Neuronal stem cell (in vitro differentiated cells): ENCODE data around the gene SLC26A11.

ENCODE experiments used
- DNase-seq: peaks from one replicate; pipeline ENCODE4 v3.0.0-alpha.2; 2013; ENCODE audit warnings: low spot score
- H2AFZ ChIP-seq: one replicate; pipeline ENCODE4 v1.6.1; 2013; ENCODE audit warnings: mild to moderate bottlenecking, low read length, inconsistent platforms
- H2AK5ac ChIP-seq: 2 replicates; pipeline ENCODE4 v1.6.1; 2013; ENCODE audit warnings: low read depth, mild to moderate bottlenecking, inconsistent platforms, low read length, moderate library complexity, mixed read lengths
- H2BK120ac ChIP-seq: 2 replicates; pipeline ENCODE4 v1.6.1; 2013; ENCODE audit warnings: low read depth, mild to moderate bottlenecking, inconsistent platforms, low read length, moderate library complexity, mixed read lengths
- H2BK12ac ChIP-seq: one replicate; pipeline ENCODE4 v1.6.1; 2013; ENCODE audit warnings: low read length, inconsistent platforms
- H2BK15ac ChIP-seq: 2 replicates; pipeline ENCODE4 v1.6.1; 2013; ENCODE audit warnings: mild to moderate bottlenecking, low read length, inconsistent platforms, mixed read lengths
- H2BK5ac ChIP-seq: one replicate; pipeline ENCODE4 v1.6.1; 2013; ENCODE audit warnings: inconsistent platforms, mild to moderate bottlenecking, low read length, moderate library complexity
- H3K14ac ChIP-seq: one replicate; pipeline ENCODE4 v1.6.1; 2013; ENCODE audit warnings: low read length, inconsistent platforms
- H3K18ac ChIP-seq: 2 replicates; pipeline ENCODE4 v1.6.1; 2013; ENCODE audit warnings: low read length, inconsistent platforms
- H3K23ac ChIP-seq: 2 replicates; pipeline ENCODE4 v1.6.1; 2013; ENCODE audit warnings: low read depth, mild to moderate bottlenecking, mixed read lengths, low read length, inconsistent platforms; ENCODE audit not compliant: poor library complexity
- H3K27ac ChIP-seq: replicated peaks from 3 replicates; pipeline ENCODE4 v1.5.1; 2013; ENCODE audit warnings: low read length, inconsistent platforms
- H3K27me3 ChIP-seq, 3 experiments: 2 replicates each; pipeline ENCODE4 v1.6.1; 2013; ENCODE audit warnings: low read length in 3 of 3, mild to moderate bottlenecking in 2 of 3, inconsistent platforms in 1 of 3, low read depth in 1 of 3, mixed read lengths in 1 of 3, moderate library complexity in 1 of 3; ENCODE audit not compliant: control insufficient read depth in 3 of 3, insufficient read depth in 3 of 3
- H3K36me3 ChIP-seq, 2 donors: replicated peaks in 1 of 2; 2 replicates each; pipeline ENCODE4 v1.6.1; 2013; ENCODE audit warnings: low read length in 2 of 2; ENCODE audit not compliant: control insufficient read depth in 2 of 2, insufficient read depth in 2 of 2
- H3K4ac ChIP-seq: 2 replicates; pipeline ENCODE4 v1.6.1; 2013; ENCODE audit warnings: inconsistent platforms, mild to moderate bottlenecking, low read length, moderate library complexity
- H3K4me1 ChIP-seq, 2 donors: 1 replicate in 1 of 2; 2 replicates in 1 of 2; pipeline ENCODE4 v1.6.1; 2013; ENCODE audit warnings: low read length in 2 of 2, low read depth in 1 of 2; ENCODE audit not compliant: control insufficient read depth in 2 of 2, insufficient read depth in 1 of 2
- H3K4me2 ChIP-seq: one replicate; pipeline ENCODE4 v1.6.1; 2013; ENCODE audit warnings: mild to moderate bottlenecking, low read length, inconsistent platforms; ENCODE audit not compliant: insufficient read depth, poor library complexity, severe bottlenecking
- H3K4me3 ChIP-seq, 2 donors: 2 replicates each; pipeline ENCODE4 v1.5.1; 2013; ENCODE audit warnings: low read length in 2 of 2, mild to moderate bottlenecking in 2 of 2, inconsistent platforms in 1 of 2, moderate library complexity in 1 of 2
- H3K79me1 ChIP-seq: one replicate; pipeline ENCODE4 v1.6.1; 2013; ENCODE audit warnings: low read depth, mild to moderate bottlenecking, inconsistent platforms, low read length, moderate library complexity
- H3K9ac ChIP-seq: one replicate; pipeline ENCODE4 v1.6.1; 2013; ENCODE audit warnings: mild to moderate bottlenecking, low read depth, low read length, inconsistent platforms; ENCODE audit not compliant: poor library complexity
- H3K9me3 ChIP-seq, 2 donors: replicated peaks in 1 of 2; 2 replicates each; pipeline versions ENCODE3 to v1.6.1; 2013; ENCODE audit warnings: low read length in 2 of 2, mild to moderate bottlenecking in 2 of 2, inconsistent platforms in 1 of 2, low read depth in 1 of 2, mixed read lengths in 1 of 2, moderate library complexity in 1 of 2; ENCODE audit not compliant: control insufficient read depth in 2 of 2, insufficient read depth in 1 of 2
- H4K8ac ChIP-seq: one replicate; pipeline ENCODE4 v1.6.1; 2013; ENCODE audit warnings: low read depth, mild to moderate bottlenecking, inconsistent platforms, low read length, moderate library complexity
- H4K91ac ChIP-seq: one replicate; pipeline ENCODE4 v1.6.1; 2013; ENCODE audit warnings: low read length, low read depth, mild to moderate bottlenecking, inconsistent platforms; ENCODE audit not compliant: poor library complexity
- WGBS, 2 donors: extraction: QIAGEN DNeasy Blood & Tissue Kit; methylation state at CpG; one replicate each; pipeline ENCODE4 v1.1.7; 2013; ENCODE audit warnings: missing lambda C conversion rate in 2 of 2, mixed read lengths in 1 of 2; ENCODE audit not compliant: insufficient read length in 2 of 2, insufficient replicate concordance in 1 of 2; ENCODE audit errors: extremely low coverage in 2 of 2; 5-methylcytosine and 5-hydroxymethylcytosine counted together

Gene SLC26A11

DNA sequence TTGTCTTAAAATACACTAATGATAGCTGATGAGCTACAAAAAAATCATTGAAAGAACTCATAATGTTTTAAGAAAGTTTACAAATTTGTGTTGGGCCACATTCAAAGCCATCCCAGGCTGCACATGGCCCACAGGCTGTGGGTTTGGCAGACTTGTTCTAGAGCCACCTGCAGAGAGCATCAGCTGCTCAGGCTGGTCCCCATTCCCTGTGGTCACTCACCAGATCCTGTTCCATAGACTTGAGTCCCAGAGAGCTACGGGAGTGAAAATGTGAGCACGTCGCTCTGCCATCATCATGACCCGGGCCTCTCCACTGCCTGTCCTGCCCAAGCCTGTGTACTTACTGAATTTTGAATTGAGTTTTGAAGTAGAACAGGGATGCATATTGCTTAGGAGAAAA, 6.9 kb downstream of the SLC26A11 start:
- no peak for DNase-seq
- no peak overlapping the region for H3K18ac ChIP-seq
- no peak overlapping the region for H2BK120ac ChIP-seq
- no peak overlapping the region for H3K4ac ChIP-seq
- H3K9ac ChIP-seq: peak overlapping the region; percentile 44
- H3K4me3 ChIP-seq: no peak overlapping the region
- H3K23ac ChIP-seq: no peak overlapping the region
- peaks cover 0 to 3% of the 10 kb centered on the region in 2 donors for H3K4me1 ChIP-seq
- peaks cover 5 to 31% of the 10 kb centered on the region in 2 donors for H3K36me3 ChIP-seq
- H3K79me1 ChIP-seq: peaks cover 2% of the 10 kb centered on the region
- no peak overlapping the region for H2AK5ac ChIP-seq
- H3K14ac ChIP-seq: no peak overlapping the region
- no peak overlapping the region for H2BK12ac ChIP-seq
- WGBS, 2 donors: no CpG with 5 or more reads among the region's 4 CpGs
- no peak overlapping the region for H4K91ac ChIP-seq
- no peak overlapping the region for H2AFZ ChIP-seq
- no peak overlapping the region for H3K4me2 ChIP-seq
- peak overlapping the region; percentile 24 for H2BK5ac ChIP-seq
- H3K9me3 ChIP-seq: peaks cover 0 to 10% of the 10 kb centered on the region in 2 donors
- H4K8ac ChIP-seq: no peak overlapping the region
- no peaks in the 10 kb centered on the region for H3K27me3 ChIP-seq
- H2BK15ac ChIP-seq: no peak overlapping the region
- no peak overlapping the region for H3K27ac ChIP-seq

DNA sequence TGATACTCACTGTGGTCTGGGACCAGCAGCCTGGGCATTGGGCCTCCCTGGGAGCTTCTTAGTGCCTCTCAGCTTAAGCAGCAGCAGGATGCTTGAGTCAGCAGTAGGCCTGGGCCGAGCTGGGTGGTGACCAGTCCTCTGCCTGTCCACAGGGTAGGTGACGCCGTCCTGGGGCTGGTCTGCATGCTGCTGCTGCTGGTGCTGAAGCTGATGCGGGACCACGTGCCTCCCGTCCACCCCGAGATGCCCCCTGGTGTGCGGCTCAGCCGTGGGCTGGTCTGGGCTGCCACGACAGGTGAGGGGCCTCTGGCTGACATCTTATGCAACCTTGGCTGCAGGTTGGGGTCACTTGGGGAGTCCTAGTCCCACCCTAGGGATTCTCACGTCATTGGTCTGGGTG, 7.4 kb downstream of the SLC26A11 start:
- Histone ChIP-seq H3K23ac (peak overlapping the region; percentile 73), H3K4me1 (peaks cover 0 to 3% of the 10 kb centered on the region in 2 donors), H3K4ac (no peak overlapping the region), H3K9me3 (peaks cover 0 to 15% of the 10 kb centered on the region in 2 donors), H2BK120ac (peak overlapping the region; percentile 81), H2AK5ac (no peak overlapping the region), H3K27ac (no peak overlapping the region), H2AFZ (no peak overlapping the region), H2BK12ac (no peak overlapping the region), H3K9ac (peak overlapping the region; percentile 80), H3K14ac (peak overlapping the region; percentile 79), H3K27me3 (no peaks in the 10 kb centered on the region), H3K36me3 (peaks cover 5 to 35% of the 10 kb centered on the region in 2 donors), H3K4me3 (no peak overlapping the region), H3K18ac (peak overlapping the region; percentile 64), H4K91ac (no peak overlapping the region), H2BK15ac (no peak overlapping the region), H3K79me1 (peaks cover 2% of the 10 kb centered on the region), H3K4me2 (no peak overlapping the region), H4K8ac (no peak overlapping the region), H2BK5ac (peak overlapping the region; percentile 24)
- no CpG with 5 or more reads among the region's 11 CpGs for WGBS, 2 donors
- DNase-seq: no peak

DNA sequence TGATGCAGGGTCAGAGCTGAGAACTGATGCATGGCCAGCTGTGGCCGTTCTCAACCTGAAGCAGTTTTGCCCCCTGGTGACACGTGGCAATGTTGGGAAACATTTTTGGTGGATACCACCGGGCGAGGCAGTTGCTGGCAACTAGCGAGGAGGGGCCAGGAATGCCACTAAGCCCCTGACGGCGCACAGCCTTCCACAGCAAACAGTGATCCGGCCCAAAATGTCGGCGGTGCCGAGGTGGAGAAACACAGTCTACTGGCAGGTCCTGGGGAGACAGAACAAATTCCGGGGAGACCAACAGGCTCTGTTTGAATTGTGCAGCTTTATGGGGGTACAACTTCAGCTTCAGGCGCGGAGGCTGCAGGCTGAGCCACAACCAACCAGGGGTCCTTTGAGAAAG, 8.2 kb downstream of the SLC26A11 start:
- Histone ChIP-seq H3K9me3 (peaks cover 2 to 23% of the 10 kb centered on the region in 2 donors), H3K14ac (no peak overlapping the region), H3K4me3 (no peak overlapping the region), H3K4me1 (peaks cover 0 to 3% of the 10 kb centered on the region in 2 donors), H3K79me1 (peaks cover 2% of the 10 kb centered on the region), H2AK5ac (no peak overlapping the region), H3K27ac (no peak overlapping the region), H2BK12ac (no peak overlapping the region), H2BK5ac (no peak overlapping the region), H3K9ac (no peak overlapping the region), H2BK15ac (no peak overlapping the region), H3K23ac (no peak overlapping the region), H3K27me3 (no peaks in the 10 kb centered on the region), H3K36me3 (peaks cover 2 to 35% of the 10 kb centered on the region in 2 donors), H2AFZ (no peak overlapping the region), H3K18ac (no peak overlapping the region), H3K4ac (no peak overlapping the region), H4K91ac (no peak overlapping the region), H3K4me2 (no peak overlapping the region), H4K8ac (no peak overlapping the region), H2BK120ac (no peak overlapping the region)
- no peak for DNase-seq
- no CpG with 5 or more reads among the region's 14 CpGs for WGBS, 2 donors

GRCh38 chr17:80229011-80229410, 8.8 kb downstream of the SLC26A11 start:
- Histone ChIP-seq H2AFZ (no peak overlapping the region), H3K14ac (no peak overlapping the region), H3K4me2 (no peak overlapping the region), H3K4me1 (peaks cover 0 to 3% of the 10 kb centered on the region in 2 donors), H2BK120ac (no peak overlapping the region), H3K4me3 (no peak overlapping the region), H4K91ac (no peak overlapping the region), H2BK12ac (no peak overlapping the region), H2BK15ac (no peak overlapping the region), H3K79me1 (peaks cover 2% of the 10 kb centered on the region), H2AK5ac (no peak overlapping the region), H3K23ac (no peak overlapping the region), H3K36me3 (peaks cover 2 to 37% of the 10 kb centered on the region in 2 donors), H4K8ac (no peak overlapping the region), H2BK5ac (no peak overlapping the region), H3K9me3 (peaks cover 2 to 26% of the 10 kb centered on the region in 2 donors), H3K27me3 (no peaks in the 10 kb centered on the region), H3K4ac (no peak overlapping the region), H3K18ac (no peak overlapping the region), H3K9ac (no peak overlapping the region), H3K27ac (no peak overlapping the region)
- no peak for DNase-seq
- no CpG with 5 or more reads among the region's 4 CpGs for WGBS, 2 donors
